WTC11 (cell line): ENCODE measurements around the gene NIPAL4.

Experiments
- JUN ChIP-seq: sonication (generic); formaldehyde crosslinking; IDR thresholded peaks from 2 replicates; pipeline ENCODE4 v1.8.0; 2023; ENCODE audit warnings: mild to moderate bottlenecking, missing genetic modification reagents
- NFE2L1 ChIP-seq: sonication (generic); formaldehyde crosslinking; IDR thresholded peaks from 2 replicates; pipeline ENCODE4 v1.8.1; 2023; ENCODE audit warnings: missing genetic modification reagents
- RELA ChIP-seq: sonication (generic); formaldehyde crosslinking; IDR thresholded peaks from 2 replicates; pipeline ENCODE4 v1.8.1; 2022; ENCODE audit warnings: missing genetic modification reagents, mild to moderate bottlenecking, borderline replicate concordance
- ZNF138 ChIP-seq: sonication (generic); formaldehyde crosslinking; conservative IDR thresholded peaks from 2 replicates; pipeline ENCODE4 v1.8.1; 2022; ENCODE audit warnings: mild to moderate bottlenecking, moderate library complexity, missing genetic modification reagents
- ZNF396 ChIP-seq: fragments of 250-450 bp; sonication (Bioruptor Pico); IDR thresholded peaks from 2 replicates; pipeline ENCODE4 v1.8.0; 2021; ENCODE audit warnings: mild to moderate bottlenecking, moderate library complexity, borderline replicate concordance
- TF ChIP-seq, protein P1 (sequence below): fragments of 200-600 bp; IDR thresholded peaks from 2 replicates; pipeline ENCODE4 v1.8.0; 2022; ENCODE audit warnings: antibody characterized with exemption
- TF ChIP-seq, protein P2 (sequence below): sonication (generic); formaldehyde crosslinking; IDR thresholded peaks from 2 replicates; pipeline ENCODE4 v1.8.1; 2023; ENCODE audit warnings: mild to moderate bottlenecking, missing genetic modification reagents, moderate library complexity

DNA sequence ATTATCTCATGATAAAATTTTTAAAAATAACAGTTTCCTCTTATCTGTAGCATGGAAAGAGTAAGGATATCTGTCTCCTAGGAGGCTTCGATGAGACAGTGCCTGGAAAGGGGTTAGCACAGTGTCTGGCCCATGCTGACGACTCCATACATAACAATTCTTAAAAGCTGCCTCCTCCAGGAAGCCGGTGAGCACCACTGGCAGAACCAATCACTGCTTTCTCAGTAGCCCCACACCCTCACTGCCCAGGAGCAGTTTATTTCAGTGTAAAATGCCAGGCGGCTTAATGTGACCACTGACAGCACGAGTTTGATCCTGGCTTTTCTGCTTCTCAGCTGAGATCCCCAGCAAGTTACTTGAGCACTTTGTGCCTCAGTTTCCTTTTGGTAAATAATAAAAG is 1.2 kb upstream of the NIPAL4 start:
- TF ChIP-seq, protein P1, sequence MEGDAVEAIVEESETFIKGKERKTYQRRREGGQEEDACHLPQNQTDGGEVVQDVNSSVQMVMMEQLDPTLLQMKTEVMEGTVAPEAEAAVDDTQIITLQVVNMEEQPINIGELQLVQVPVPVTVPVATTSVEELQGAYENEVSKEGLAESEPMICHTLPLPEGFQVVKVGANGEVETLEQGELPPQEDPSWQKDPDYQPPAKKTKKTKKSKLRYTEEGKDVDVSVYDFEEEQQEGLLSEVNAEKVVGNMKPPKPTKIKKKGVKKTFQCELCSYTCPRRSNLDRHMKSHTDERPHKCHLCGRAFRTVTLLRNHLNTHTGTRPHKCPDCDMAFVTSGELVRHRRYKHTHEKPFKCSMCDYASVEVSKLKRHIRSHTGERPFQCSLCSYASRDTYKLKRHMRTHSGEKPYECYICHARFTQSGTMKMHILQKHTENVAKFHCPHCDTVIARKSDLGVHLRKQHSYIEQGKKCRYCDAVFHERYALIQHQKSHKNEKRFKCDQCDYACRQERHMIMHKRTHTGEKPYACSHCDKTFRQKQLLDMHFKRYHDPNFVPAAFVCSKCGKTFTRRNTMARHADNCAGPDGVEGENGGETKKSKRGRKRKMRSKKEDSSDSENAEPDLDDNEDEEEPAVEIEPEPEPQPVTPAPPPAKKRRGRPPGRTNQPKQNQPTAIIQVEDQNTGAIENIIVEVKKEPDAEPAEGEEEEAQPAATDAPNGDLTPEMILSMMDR, result no peak
- TF ChIP-seq ZNF138 (CRISPR knock-in tag) (no peak), RELA (CRISPR knock-in tag) (no peak), JUN (CRISPR knock-in tag) (no peak), ZNF396 (no peak), NFE2L1 (no peak)
- TF ChIP-seq, protein P2, sequence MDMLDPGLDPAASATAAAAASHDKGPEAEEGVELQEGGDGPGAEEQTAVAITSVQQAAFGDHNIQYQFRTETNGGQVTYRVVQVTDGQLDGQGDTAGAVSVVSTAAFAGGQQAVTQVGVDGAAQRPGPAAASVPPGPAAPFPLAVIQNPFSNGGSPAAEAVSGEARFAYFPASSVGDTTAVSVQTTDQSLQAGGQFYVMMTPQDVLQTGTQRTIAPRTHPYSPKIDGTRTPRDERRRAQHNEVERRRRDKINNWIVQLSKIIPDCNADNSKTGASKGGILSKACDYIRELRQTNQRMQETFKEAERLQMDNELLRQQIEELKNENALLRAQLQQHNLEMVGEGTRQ, result no peak
